Measurements from ENCODE around the gene SHB. TPM values are rescaled to one million over a fixed set of nuclear protein-coding genes. Genes with fewer than 3 reads are reported as not detected.
"Not testable (repeated sequence)": the region's sequence is repeated elsewhere in the genome, so short reads cannot be mapped to it uniquely, and the experiment has no call there.

Gene SHB
- total and polyA plus RNA-seq, 8 donors, result 3.5 to 37.7 (median 8.5) TPM

DNA sequence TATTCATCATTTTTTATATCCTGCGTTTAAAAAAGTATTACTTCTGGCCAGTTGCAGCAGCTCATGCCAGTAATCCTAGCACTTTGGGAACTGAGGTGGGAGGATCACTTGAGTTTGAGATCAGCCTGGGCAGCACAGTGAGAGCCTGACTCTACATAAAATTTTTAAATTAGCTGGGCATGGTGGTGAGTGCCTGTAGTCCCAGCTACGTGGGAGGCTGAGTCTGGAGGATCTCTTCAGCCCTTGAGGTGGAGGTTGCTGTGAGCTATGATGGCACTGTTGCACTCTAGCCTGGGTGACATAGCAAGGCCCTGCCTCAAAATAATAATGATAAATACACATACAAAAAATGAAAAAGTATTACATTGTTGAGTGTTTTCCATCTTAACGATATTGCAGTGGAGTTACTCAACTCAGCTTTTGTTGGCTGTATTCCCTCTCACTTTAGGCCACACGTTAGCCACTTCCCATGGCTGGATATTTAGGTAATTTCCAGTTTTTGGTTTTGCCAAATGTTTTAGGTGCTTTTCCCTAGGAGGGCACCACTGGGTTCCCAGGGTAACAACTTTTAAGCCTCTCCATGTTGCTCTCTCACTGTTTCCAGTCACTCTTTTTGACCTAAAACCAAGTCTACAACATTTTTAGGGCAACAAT is 20.6 kb downstream of the SHB start:
- no peaks in the 10 kb centered on the region for H3K27me3 ChIP-seq
- no peak for DNase-seq
- 55 to 71% (median 69%) methylated on average over 4 of the region's 4 CpGs for WGBS, 5 donors
- peaks cover 0 to 4% (median 0%) of the 10 kb centered on the region in 4 donors for H3K36me3 ChIP-seq
- H3K4me3 ChIP-seq, result no peak overlapping the region
- H3K27ac ChIP-seq, result peak overlapping the region; percentile 70 to 88 (median 87)
- H3K4me1 ChIP-seq, result peaks cover 39 to 58% (median 55%) of the 10 kb centered on the region in 4 donors
- intact Hi-C loops (cut with DNase I; ENCODE audit: low total_unique reads), result no loop called here
- no peaks in the 10 kb centered on the region for H3K9me3 ChIP-seq
- no peak for TF ChIP-seq EP300 (IDR thresholded peaks at IDR 0.05)
- TF ChIP-seq, protein P1, sequence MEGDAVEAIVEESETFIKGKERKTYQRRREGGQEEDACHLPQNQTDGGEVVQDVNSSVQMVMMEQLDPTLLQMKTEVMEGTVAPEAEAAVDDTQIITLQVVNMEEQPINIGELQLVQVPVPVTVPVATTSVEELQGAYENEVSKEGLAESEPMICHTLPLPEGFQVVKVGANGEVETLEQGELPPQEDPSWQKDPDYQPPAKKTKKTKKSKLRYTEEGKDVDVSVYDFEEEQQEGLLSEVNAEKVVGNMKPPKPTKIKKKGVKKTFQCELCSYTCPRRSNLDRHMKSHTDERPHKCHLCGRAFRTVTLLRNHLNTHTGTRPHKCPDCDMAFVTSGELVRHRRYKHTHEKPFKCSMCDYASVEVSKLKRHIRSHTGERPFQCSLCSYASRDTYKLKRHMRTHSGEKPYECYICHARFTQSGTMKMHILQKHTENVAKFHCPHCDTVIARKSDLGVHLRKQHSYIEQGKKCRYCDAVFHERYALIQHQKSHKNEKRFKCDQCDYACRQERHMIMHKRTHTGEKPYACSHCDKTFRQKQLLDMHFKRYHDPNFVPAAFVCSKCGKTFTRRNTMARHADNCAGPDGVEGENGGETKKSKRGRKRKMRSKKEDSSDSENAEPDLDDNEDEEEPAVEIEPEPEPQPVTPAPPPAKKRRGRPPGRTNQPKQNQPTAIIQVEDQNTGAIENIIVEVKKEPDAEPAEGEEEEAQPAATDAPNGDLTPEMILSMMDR (IDR thresholded peaks at IDR 0.05), result no peak
- no peak for TF ChIP-seq POLR2AphosphoS5 (IDR thresholded peaks at IDR 0.05)
- TF ChIP-seq POLR2A (IDR thresholded peaks at IDR 0.05), result no peak

DNA sequence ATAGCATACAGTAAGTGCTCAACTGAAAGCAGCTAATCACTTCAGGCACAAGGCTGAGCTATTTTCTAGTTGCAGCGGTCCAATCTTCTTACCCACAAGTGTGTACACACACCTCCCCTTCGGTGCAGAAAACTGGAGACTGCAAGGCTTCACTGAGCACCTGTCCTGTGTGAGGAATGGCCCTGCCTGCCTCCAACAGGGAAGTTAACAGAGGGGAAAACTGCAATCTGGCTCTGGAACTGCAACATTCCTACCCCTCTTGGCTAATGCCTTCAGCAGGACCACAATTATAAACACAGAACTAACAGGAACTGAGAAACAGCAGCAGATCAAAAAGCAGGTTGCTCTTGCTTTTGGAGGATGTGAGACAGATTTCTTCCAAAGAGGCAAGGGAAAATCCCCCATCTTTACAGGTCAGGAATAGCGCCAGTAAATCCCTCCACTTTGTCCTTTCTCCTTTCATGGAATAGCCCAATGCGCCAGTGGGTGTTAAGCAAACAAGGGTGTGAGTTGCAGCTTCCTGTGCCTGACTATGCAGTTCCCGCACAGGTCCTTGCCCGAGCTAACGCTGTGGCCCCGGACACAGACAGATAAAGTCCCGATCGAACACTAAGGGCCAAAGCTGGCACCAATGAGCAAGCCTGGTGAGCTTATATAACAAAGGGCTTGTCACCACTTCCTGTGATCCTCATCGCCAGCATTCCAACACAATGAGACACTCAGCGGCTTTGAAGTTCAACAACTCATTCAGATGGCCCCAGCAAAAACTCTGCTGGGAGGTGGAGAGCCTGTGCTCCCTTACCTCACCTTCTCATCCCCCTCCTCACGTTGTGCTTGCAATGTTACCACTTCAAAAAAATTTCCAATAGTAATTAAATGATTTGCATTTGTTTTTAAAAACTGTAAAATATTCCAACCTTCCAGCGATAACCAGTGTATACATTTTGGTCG is 21.5 kb downstream of the SHB start:
- peaks cover 47 to 67% (median 61%) of the 10 kb centered on the region in 4 donors for H3K4me1 ChIP-seq
- peak; percentile 75 to 86 for DNase-seq
- WGBS, 5 donors, result 20 to 28% (median 21%) methylated on average over 15 of the region's 15 CpGs
- intact Hi-C loops (cut with DNase I; ENCODE audit: low total_unique reads), result no loop called here
- H3K27ac ChIP-seq, result peak overlapping the region; percentile 81 to 88 (median 87)
- H3K27me3 ChIP-seq, result no peaks in the 10 kb centered on the region
- peaks cover 0 to 4% (median 0%) of the 10 kb centered on the region in 4 donors for H3K36me3 ChIP-seq
- TF ChIP-seq EP300 (IDR thresholded peaks at IDR 0.05) (no peak), POLR2AphosphoS5 (IDR thresholded peaks at IDR 0.05) (peak; percentile 44 to 86 (median 62))
- no peaks in the 10 kb centered on the region for H3K9me3 ChIP-seq
- peak overlapping the region in 1 of 4 donors; percentile 9 for H3K4me3 ChIP-seq

DNA sequence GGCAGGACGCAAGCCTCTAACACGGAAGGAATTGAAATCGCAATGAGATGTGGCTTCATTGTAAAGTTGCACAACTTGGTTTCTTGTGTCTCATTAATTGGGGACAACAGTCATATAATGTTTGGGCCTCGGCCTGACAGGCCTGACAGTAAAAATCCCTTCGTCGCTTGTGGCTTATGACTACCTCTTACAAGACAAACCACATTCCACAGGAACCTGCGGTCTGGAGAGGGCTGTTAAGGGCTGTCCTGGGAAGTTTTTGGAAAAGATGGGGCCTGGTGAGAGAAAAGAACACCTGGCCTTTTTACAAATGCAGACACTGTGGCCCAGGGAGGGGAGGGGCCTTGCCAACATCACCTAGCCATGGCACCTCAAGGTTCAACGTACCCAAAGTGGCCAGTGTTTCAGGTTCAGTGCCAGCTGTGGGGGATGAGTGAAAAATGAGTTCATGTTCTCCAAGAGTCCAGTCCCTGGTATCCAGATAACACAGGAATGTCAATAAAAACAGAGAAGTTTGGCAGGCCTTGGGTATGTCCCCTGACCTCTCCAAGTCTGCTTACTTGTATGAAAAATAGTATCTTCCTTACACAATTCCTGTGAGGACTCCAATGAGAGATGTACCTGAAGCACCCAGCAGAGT is 22.2 kb downstream of the SHB start:
- WGBS, 5 donors, result 44 to 61% (median 53%) methylated on average over 8 of the region's 8 CpGs
- no peak for TF ChIP-seq POLR2AphosphoS5 (IDR thresholded peaks at IDR 0.05)
- TF ChIP-seq EP300 (IDR thresholded peaks at IDR 0.05), result no peak
- TF ChIP-seq, protein P1 (IDR thresholded peaks at IDR 0.05), result no peak
- no peak for TF ChIP-seq POLR2A (IDR thresholded peaks at IDR 0.05)
- Histone ChIP-seq H3K27me3 (no peaks in the 10 kb centered on the region), H3K9me3 (no peaks in the 10 kb centered on the region), H3K27ac (peak overlapping the region; percentile 81 to 88 (median 87)), H3K4me3 (no peak overlapping the region), H3K4me1 (peaks cover 50 to 75% (median 67%) of the 10 kb centered on the region in 4 donors), H3K36me3 (peaks cover 0 to 4% (median 0%) of the 10 kb centered on the region in 4 donors)
- peak in 1 of 2 donors; percentile 57 for DNase-seq
- intact Hi-C loops (cut with DNase I; ENCODE audit: low total_unique reads), result no loop called here

DNA sequence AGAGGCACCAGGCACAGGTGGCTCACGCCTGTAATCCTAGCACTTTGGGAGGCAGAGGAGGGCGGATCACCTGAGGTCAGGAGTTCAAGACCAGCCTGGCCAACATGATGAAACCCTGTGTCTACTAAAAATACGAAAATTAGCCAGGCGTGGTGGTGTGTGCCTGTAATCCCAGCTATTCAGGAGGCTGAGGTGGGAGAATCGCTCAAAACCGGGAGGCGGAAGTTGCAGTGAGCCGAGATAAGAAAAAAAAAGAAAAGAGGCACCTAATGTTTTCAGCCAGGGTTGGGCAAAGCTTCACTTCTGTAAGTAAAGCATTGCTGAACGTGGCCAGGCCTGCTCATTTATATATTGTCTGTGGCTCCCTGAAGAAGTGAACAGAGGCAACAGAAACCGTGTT is 23.1 kb downstream of the SHB start:
- H3K4me3 ChIP-seq; intact Hi-C loops (cut with DNase I; ENCODE audit: low total_unique reads); H3K36me3 ChIP-seq; H3K27me3 ChIP-seq; H3K9me3 ChIP-seq; DNase-seq: not testable (repeated sequence)
- Histone ChIP-seq H3K27ac (peak overlapping the region; percentile 26 to 88 (median 87)), H3K4me1 (peaks cover 50 to 83% (median 72%) of the 10 kb centered on the region in 4 donors)
- WGBS, 5 donors, result 42 to 62% (median 53%) methylated on average over 10 of the region's 10 CpGs

DNA sequence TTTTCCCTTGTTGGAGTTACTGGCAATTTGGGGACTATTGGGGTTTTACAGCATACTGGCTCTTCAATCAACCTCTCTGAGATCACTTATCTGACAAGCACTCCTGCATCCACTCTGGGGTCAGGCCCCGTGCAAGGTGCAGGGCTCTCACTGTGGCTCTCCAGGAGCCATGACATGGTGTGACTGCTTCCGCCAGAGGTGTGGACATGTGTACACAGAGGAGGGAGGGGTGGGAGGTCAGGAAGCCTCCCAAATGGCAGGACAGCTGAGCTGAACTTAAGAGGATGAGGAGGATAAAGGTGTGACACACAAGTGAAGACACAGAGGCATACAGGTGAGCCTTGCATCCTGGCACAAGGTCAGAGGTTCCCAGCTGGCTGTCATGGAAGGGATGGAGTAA is 24.3 kb downstream of the SHB start:
- intact Hi-C loops (cut with DNase I; ENCODE audit: low total_unique reads), result no loop called here

More for the DNA sequence above, 24.3 kb downstream of the SHB start:
- H3K4me1 ChIP-seq, result peaks cover 58 to 95% (median 79%) of the 10 kb centered on the region in 4 donors
- TF ChIP-seq EP300 (IDR thresholded peaks at IDR 0.05), result no peak
- no peak for TF ChIP-seq POLR2AphosphoS5 (IDR thresholded peaks at IDR 0.05)
- no peak for TF ChIP-seq POLR2A (IDR thresholded peaks at IDR 0.05)
- TF ChIP-seq, protein P1 (IDR thresholded peaks at IDR 0.05), result no peak
- no peaks in the 10 kb centered on the region for H3K36me3 ChIP-seq
- H3K4me3 ChIP-seq, result no peak overlapping the region
- WGBS, 5 donors, result 52 to 88% (median 61%) methylated on average over 2 of the region's 2 CpGs
- H3K27me3 ChIP-seq, result no peaks in the 10 kb centered on the region
- no peak for DNase-seq
- H3K9me3 ChIP-seq, result no peaks in the 10 kb centered on the region
- H3K27ac ChIP-seq, result peak overlapping the region; percentile 18 to 60 (median 56)
